Breast epithelium (tissue), 4 donors: ENCODE results near the gene FSTL3. TPM values are rescaled to one million over a fixed set of nuclear protein-coding genes. Genes with fewer than 3 reads are reported as not detected.
A peak's percentile ranks its signal among the peaks of the same experiment; 100 is the strongest.

ENCODE experiments used
- DNase-seq, 2 donors: peaks; one replicate each; pipeline ENCODE4 v3.0.0-alpha.2; 2019; ENCODE audit warnings: low spot score in 2 of 2
- H3K27ac ChIP-seq, 2 donors: fragments of 200-600 bp; sonication (generic) in 1 of 2; one replicate each; pipeline ENCODE4 v1.5.1; 2016 to 2019; ENCODE audit warnings: mild to moderate bottlenecking in 1 of 2
- H3K27me3 ChIP-seq, 2 donors: fragments of 200-600 bp; sonication (generic) in 1 of 2; one replicate each; pipeline versions ENCODE4 v1.5.1 to v1.6.0; 2017 to 2019; ENCODE audit warnings: control low read depth in 1 of 2, mild to moderate bottlenecking in 1 of 2
- H3K36me3 ChIP-seq: fragments of 200-600 bp; one replicate; pipeline ENCODE4 v1.5.1; 2019
- H3K4me1 ChIP-seq, 2 donors: fragments of 200-600 bp; sonication (generic); one replicate each; pipeline ENCODE4 v1.5.1; 2016 to 2019; ENCODE audit warnings: control low read depth in 1 of 2
- H3K4me3 ChIP-seq, 3 donors: fragments of 200-600 bp; sonication (generic); 1 replicate in 2 of 3; 2 replicates in 1 of 3; pipeline ENCODE4 v1.5.1; 2016 to 2019; ENCODE audit warnings: mild to moderate bottlenecking in 3 of 3, moderate library complexity in 2 of 3
- H3K9me3 ChIP-seq, 2 donors: fragments of 200-600 bp; sonication (generic) in 1 of 2; one replicate each; pipeline ENCODE4 v1.5.1; 2016 to 2019; ENCODE audit warnings: control low read depth in 1 of 2
- POLR2A ChIP-seq: fragments of 450-650 bp; IDR thresholded peaks from one replicate; pipeline ENCODE4 v1.6.1; 2016; ENCODE audit warnings: antibody characterized with exemption, mild to moderate bottlenecking, moderate library complexity
- POLR2AphosphoS5 ChIP-seq, 3 donors: sonication (generic); formaldehyde crosslinking; IDR thresholded peaks; one replicate each; pipeline ENCODE4 v1.6.1; 2017; ENCODE audit warnings: antibody characterized with exemption in 3 of 3
- intact Hi-C: fragments of 100-400 bp; cut with DNase I; formaldehyde crosslinking; loops from one replicate; pipeline ENCODE4 v1.15.1; 2023; ENCODE audit warnings: low total_unique reads
- total RNA-seq, 3 donors: library from RNA; depleted of rRNA; stranded (reverse); fragments of >200 nt; gene quantifications; one replicate each; pipeline ENCODE4 v1.1.0, GENCODE V29; 2016
- TF ChIP-seq, protein P1 (sequence below), 3 donors: fragments of 450-650 bp; IDR thresholded peaks; one replicate each; pipeline ENCODE4 v1.5.1; 2016 to 2017; ENCODE audit warnings: antibody characterized with exemption in 3 of 3, mild to moderate bottlenecking in 3 of 3, moderate library complexity in 3 of 3

Gene FSTL3
- total RNA-seq, 3 donors from 2014 or later: 37.8 to 198 (median 111) TPM

DNA sequence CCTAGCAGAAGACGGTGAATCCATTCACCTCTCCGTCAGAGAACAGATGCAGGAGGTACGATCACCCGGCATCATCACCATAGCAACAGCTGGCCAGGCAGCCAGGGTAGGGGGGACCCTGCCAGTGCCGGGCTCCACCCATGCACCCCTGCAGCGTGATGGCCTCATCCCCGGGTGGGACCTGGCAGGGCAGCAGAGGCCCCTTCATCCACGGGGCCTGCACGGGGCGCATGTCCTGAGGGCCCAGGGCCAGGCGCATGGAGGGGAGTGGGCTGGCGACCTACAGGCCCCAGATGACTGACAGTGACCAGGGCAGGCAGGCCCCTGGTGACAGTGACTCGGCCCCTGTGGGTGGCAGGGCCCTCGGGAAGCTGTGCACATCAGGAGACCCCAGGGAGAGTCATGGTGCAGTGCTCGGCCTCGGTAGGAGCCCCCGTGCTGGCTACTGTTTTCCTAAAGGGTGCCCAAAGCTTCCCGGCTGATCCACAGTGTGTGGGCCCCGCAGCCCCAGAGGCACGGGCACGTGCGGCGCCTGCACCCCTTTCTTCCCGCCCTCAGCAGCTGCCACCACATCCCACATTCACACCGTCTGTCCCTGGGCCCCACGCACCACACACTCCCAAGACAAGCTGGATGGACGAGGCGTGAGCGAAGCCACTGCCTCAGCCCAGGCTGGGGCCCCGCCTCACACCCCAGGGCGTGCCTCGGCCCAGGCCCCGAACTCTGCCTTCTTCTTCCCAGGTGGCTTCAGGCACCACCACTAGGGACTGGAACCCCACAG lies 17.9 kb upstream of the FSTL3 start:
- H3K4me1 ChIP-seq: peaks cover 12 to 22% of the 10 kb centered on the region in 2 donors
- peak overlapping the region; percentile 89 to 97 for H3K27ac ChIP-seq
- intact Hi-C loops: no loop called here
- TF ChIP-seq, protein P1, sequence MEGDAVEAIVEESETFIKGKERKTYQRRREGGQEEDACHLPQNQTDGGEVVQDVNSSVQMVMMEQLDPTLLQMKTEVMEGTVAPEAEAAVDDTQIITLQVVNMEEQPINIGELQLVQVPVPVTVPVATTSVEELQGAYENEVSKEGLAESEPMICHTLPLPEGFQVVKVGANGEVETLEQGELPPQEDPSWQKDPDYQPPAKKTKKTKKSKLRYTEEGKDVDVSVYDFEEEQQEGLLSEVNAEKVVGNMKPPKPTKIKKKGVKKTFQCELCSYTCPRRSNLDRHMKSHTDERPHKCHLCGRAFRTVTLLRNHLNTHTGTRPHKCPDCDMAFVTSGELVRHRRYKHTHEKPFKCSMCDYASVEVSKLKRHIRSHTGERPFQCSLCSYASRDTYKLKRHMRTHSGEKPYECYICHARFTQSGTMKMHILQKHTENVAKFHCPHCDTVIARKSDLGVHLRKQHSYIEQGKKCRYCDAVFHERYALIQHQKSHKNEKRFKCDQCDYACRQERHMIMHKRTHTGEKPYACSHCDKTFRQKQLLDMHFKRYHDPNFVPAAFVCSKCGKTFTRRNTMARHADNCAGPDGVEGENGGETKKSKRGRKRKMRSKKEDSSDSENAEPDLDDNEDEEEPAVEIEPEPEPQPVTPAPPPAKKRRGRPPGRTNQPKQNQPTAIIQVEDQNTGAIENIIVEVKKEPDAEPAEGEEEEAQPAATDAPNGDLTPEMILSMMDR (IDR thresholded peaks at IDR 0.05): no peak
- TF ChIP-seq POLR2A: no peak
- no peak for TF ChIP-seq POLR2AphosphoS5 (IDR thresholded peaks at IDR 0.05)
- H3K9me3 ChIP-seq: no peaks in the 10 kb centered on the region
- peak overlapping the region in 1 of 3 donors; percentile 81 for H3K4me3 ChIP-seq
- no peaks in the 10 kb centered on the region for H3K27me3 ChIP-seq
- no peaks in the 10 kb centered on the region for H3K36me3 ChIP-seq
- no peak for DNase-seq

DNA sequence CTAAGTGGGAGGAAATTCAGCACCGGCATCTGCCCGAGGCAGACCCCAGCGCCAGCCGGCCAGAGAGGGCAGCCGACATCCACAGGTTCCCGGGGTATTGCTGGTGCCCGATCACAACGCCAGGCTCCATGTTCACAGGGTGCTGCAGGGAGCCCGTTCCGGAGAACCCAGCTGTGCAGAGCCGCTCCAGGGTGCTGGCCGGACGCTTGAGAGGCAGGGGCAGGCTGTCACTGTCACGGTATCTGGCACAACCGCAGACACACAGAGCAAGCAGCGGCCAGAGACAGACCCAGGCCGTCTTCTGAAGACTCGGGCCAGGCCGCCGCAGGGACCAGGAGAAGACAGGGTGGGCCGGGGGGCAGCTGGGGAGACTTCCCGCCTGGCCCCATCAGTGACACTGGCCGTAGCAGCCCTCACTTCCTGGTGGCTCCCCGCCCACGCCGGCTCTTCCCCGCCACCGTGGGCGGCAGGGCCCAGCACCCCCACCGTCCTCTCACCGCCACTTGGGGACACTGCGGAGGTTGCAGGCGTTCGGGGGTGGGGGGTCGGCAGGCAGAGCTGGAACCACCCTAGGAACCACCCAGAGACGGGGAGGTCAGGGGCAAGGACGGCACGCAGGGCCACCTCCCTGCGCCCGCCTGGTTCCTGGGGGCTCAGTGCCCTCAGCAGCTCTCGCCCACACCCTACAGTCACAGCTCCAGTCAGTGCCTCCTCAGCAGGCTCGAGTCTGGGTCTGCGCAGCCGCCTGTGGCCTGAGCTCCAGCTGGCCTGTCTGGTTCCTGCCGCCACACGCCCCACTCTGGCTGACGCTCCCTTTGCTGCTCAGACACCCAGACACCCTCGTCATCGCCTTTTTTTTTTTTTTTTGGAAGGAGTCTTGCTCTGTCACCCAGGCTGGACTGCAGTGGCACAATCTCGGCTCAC lies 17.0 kb upstream of the FSTL3 start:
- peak overlapping the region; percentile 89 to 97 for H3K27ac ChIP-seq
- H3K36me3 ChIP-seq: no peaks in the 10 kb centered on the region
- no peaks in the 10 kb centered on the region for H3K27me3 ChIP-seq
- no peaks in the 10 kb centered on the region for H3K9me3 ChIP-seq
- intact Hi-C loops: no loop called here
- peaks cover 18 to 27% of the 10 kb centered on the region in 2 donors for H3K4me1 ChIP-seq
- TF ChIP-seq POLR2AphosphoS5 (IDR thresholded peaks at IDR 0.05): no peak
- TF ChIP-seq POLR2A: no peak
- TF ChIP-seq, protein P1 (IDR thresholded peaks at IDR 0.05): no peak
- peak in 1 of 2 donors; percentile 76 for DNase-seq
- peak overlapping the region in 2 of 3 donors; percentile 24 to 81 for H3K4me3 ChIP-seq

DNA sequence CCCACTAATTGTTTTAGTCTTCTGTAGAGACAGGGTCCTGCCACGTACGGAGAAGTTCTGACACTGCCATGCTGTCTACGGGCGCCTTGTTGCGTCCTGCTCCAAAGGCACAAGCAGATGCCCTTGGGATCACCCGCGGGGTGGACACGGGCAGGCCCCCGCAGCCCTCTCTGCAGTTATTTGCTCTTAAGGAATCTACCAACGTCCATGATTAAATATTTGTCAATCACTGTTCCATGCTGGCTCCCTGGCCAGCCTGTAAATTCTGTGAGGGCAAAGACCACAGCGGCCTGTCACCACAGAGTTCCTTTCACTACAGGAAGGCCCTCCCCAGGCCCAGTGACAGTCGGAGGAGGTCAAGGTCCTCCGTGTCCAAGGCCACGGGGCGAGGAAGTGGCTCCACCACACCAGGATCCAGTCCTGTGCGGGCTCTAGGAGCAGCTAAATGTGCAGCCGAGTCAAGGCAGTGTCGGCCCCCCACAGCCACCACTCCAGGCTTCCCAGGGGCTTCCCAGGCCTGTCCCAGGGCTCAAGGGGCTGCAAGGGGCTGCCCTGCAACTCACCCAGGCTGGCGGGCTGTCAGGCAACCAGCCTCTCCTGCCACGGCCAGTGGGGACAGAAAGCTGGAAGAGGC lies 15.3 kb upstream of the FSTL3 start:
- peaks cover 18 to 33% of the 10 kb centered on the region in 2 donors for H3K4me1 ChIP-seq
- peak overlapping the region; percentile 89 to 97 for H3K27ac ChIP-seq
- H3K27me3 ChIP-seq: no peaks in the 10 kb centered on the region
- DNase-seq: no peak
- intact Hi-C loops: loop anchor here (5.0 kb wide), 1 partner anchor 66 kb away; no protein-coding TSS in a partner anchor
- peak overlapping the region; percentile 81 to 90 (median 83) for H3K4me3 ChIP-seq
- no peaks in the 10 kb centered on the region for H3K9me3 ChIP-seq
- TF ChIP-seq, protein P1 (IDR thresholded peaks at IDR 0.05): no peak
- no peak for TF ChIP-seq POLR2A
- TF ChIP-seq POLR2AphosphoS5 (IDR thresholded peaks at IDR 0.05): no peak
- no peaks in the 10 kb centered on the region for H3K36me3 ChIP-seq

DNA sequence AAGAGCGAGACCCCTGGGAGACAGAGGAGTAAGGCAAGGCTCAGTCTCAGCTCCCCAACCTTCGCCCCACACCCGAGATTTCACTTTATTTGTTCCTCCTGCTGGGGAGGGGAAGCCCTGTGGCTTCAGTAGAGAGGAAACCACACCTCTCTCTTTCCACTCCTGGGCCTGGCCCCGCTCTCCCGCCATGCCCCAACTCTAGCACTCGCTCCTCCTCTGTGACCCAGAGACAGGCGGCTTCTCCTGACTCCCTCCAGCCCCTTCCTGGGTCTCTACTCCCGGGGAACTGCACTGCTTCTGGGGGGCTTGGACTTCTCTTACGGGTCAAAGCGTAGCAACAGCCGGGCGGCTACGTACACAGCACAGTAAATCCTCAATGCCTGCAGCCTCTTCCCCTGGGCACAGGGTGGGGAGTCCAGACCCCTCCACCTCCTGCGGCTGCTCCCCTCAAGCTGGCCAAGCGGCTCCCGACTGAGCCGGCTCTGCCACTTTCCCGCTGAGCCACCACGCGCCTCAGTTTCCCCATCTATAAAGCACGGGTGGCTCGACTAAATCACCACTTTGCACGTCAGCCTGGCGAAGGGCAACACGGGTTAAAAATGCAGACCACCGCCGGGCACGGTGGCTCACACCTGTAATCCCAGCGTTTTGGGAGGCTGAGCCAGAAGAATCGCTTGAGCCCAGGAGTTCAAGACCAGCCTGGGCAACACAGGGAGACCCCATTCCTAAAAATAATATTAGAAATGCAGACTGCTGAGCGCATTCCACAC lies 14.6 kb upstream of the FSTL3 start:
- intact Hi-C loops: loop anchor here (5.0 kb wide), 1 partner anchor 66 kb away; no protein-coding TSS in a partner anchor

More for the DNA sequence above, 14.6 kb upstream of the FSTL3 start:
- no peaks in the 10 kb centered on the region for H3K36me3 ChIP-seq
- no peaks in the 10 kb centered on the region for H3K9me3 ChIP-seq
- peaks cover 18 to 33% of the 10 kb centered on the region in 2 donors for H3K4me1 ChIP-seq
- H3K4me3 ChIP-seq: peak overlapping the region; percentile 81 to 90 (median 83)
- no peak for TF ChIP-seq POLR2AphosphoS5 (IDR thresholded peaks at IDR 0.05)
- TF ChIP-seq, protein P1 (IDR thresholded peaks at IDR 0.05): no peak
- TF ChIP-seq POLR2A: no peak
- H3K27ac ChIP-seq: peak overlapping the region; percentile 89 to 97
- no peaks in the 10 kb centered on the region for H3K27me3 ChIP-seq
- no peak for DNase-seq
